Lung (tissue), 12 donors: ENCODE measurements around the gene ASIP. TPM values are rescaled to one million over a fixed set of nuclear protein-coding genes. Genes with fewer than 3 reads are reported as not detected.

Experiments used
- ATAC-seq: fragments of 200-7000 bp; cut with Tn5 transposase; one replicate; pipeline ENCODE4 v1.9.1; 2020; ENCODE audit warnings: moderate number of reproducible peaks; ENCODE audit not compliant: insufficient read depth, low FRiP score
- DNase-seq, 3 donors: peaks; one replicate each; pipeline ENCODE4 v3.0.0-alpha.2; 2013 to 2017
- H3K27ac ChIP-seq, 2 donors: one replicate each; pipeline ENCODE4 v1.5.1; 2013; ENCODE audit warnings: mild to moderate bottlenecking in 2 of 2, moderate library complexity in 2 of 2, control low read depth in 1 of 2, inconsistent platforms in 1 of 2, low read depth in 1 of 2, low read length in 1 of 2
- H3K27me3 ChIP-seq, 3 donors: one replicate each; pipeline ENCODE4 v1.5.1; 2013; ENCODE audit warnings: low read length in 2 of 3; ENCODE audit not compliant: control insufficient read depth in 3 of 3, insufficient read depth in 3 of 3
- H3K36me3 ChIP-seq, 4 donors: one replicate each; pipeline ENCODE4 v1.5.1; 2013; ENCODE audit warnings: low read length in 4 of 4, mild to moderate bottlenecking in 1 of 4, moderate library complexity in 1 of 4; ENCODE audit not compliant: control insufficient read depth in 4 of 4, insufficient read depth in 4 of 4
- H3K4me1 ChIP-seq, 5 donors: one replicate each; pipeline ENCODE4 v1.5.1; 2013; ENCODE audit warnings: low read length in 5 of 5, mild to moderate bottlenecking in 2 of 5, moderate library complexity in 1 of 5; ENCODE audit not compliant: control insufficient read depth in 5 of 5, insufficient read depth in 5 of 5
- H3K4me3 ChIP-seq: one replicate; pipeline ENCODE4 v1.5.1; 2013; ENCODE audit warnings: mild to moderate bottlenecking, control low read depth, moderate library complexity
- H3K9ac ChIP-seq, 2 donors: one replicate each; pipeline ENCODE4 v1.5.1; 2013; ENCODE audit warnings: low read length in 2 of 2, control low read depth in 1 of 2; ENCODE audit not compliant: insufficient read depth in 1 of 2
- H3K9me3 ChIP-seq, 4 donors: one replicate each; pipeline ENCODE4 v1.5.1; 2013; ENCODE audit warnings: low read length in 3 of 4, mild to moderate bottlenecking in 1 of 4, moderate library complexity in 1 of 4; ENCODE audit not compliant: control insufficient read depth in 4 of 4, insufficient read depth in 3 of 4
- CTCF ChIP-seq: IDR thresholded peaks from 2 replicates; pipeline ENCODE4 v1.5.1; 2012; ENCODE audit warnings: mild to moderate bottlenecking; ENCODE audit errors: control extremely low read depth, extremely low read depth
- WGBS, 2 donors: extraction: QIAGEN DNeasy Blood & Tissue Kit; methylation state at CpG; one replicate each; pipeline ENCODE4 v1.1.7; 2013; 5-methylcytosine and 5-hydroxymethylcytosine counted together
- polyA plus RNA-seq, 2 donors: library from polyadenylated mRNA; stranded (reverse); fragments of 200-250 nt; gene quantifications; one replicate each; pipeline ENCODE4 v1.2.1, GENCODE V29; 2013
- total RNA-seq, 2 donors: library from RNA; depleted of rRNA in 1 of 2; stranded (reverse); fragments of >200 nt in 1 of 2; gene quantifications; one replicate each; pipeline ENCODE4 v1.2.1, GENCODE V29; 2014 to 2021
- donor health status: control.
- donor health status: control.
- donor health status: Bipolar disorder and iron deficiency.
- donor health status: healthy.
- donor health status: DM: yes; HTN: yes; CAD: no.

Gene ASIP
- total and polyA plus RNA-seq, 4 donors, result 0.15 to 0.87 TPM; not detected in 2

- WGBS, 2 donors, result 90 to 97% methylated on average over 2 of the region's 2 CpGs
- H3K27me3 ChIP-seq, result no peaks in the 10 kb centered on the region
- peaks cover 0 to 6% (median 2%) of the 10 kb centered on the region in 5 donors for H3K4me1 ChIP-seq
- H3K36me3 ChIP-seq, result peaks cover 0 to 9% (median 4%) of the 10 kb centered on the region in 4 donors
- H3K4me3 ChIP-seq, result no peak overlapping the region
- no peaks in the 10 kb centered on the region for H3K9me3 ChIP-seq
- ATAC-seq (no peak), DNase-seq (no peak)
- H3K27ac ChIP-seq, result no peak overlapping the region
- H3K9ac ChIP-seq, result no peak overlapping the region
- TF ChIP-seq CTCF, result no peak
Measured at GRCh38 chr20:34271956-34272355, 30.7 kb downstream of the ASIP start.

- Histone ChIP-seq H3K9me3 (no peaks in the 10 kb centered on the region), H3K4me1 (peaks cover 0 to 4% (median 0%) of the 10 kb centered on the region in 5 donors), H3K27me3 (no peaks in the 10 kb centered on the region), H3K36me3 (peaks cover 2 to 19% (median 7%) of the 10 kb centered on the region in 4 donors), H3K9ac (no peak overlapping the region), H3K4me3 (no peak overlapping the region), H3K27ac (no peak overlapping the region)
- no peak for ATAC-seq
- no peak for DNase-seq
- no peak for TF ChIP-seq CTCF
- 98 to 100% methylated on average over 7 of the region's 7 CpGs for WGBS, 2 donors
Measured at GRCh38 chr20:34274694-34275093, 33.5 kb downstream of the ASIP start.

GRCh38 chr20:34281177-34281576 is 40.0 kb downstream of the ASIP start:
- DNase-seq, result no peak
- no peaks in the 10 kb centered on the region for H3K9me3 ChIP-seq
- no peak for ATAC-seq
- no peak overlapping the region for H3K9ac ChIP-seq
- no peak for TF ChIP-seq CTCF
- no peak overlapping the region for H3K4me3 ChIP-seq
- H3K4me1 ChIP-seq, result no peaks in the 10 kb centered on the region
- 82 to 91% methylated on average over 3 of the region's 3 CpGs for WGBS, 2 donors
- peaks cover 8 to 48% (median 30%) of the 10 kb centered on the region in 4 donors for H3K36me3 ChIP-seq
- no peaks in the 10 kb centered on the region for H3K27me3 ChIP-seq
- H3K27ac ChIP-seq, result no peak overlapping the region

GRCh38 chr20:34282041-34282440 is 40.8 kb downstream of the ASIP start:
- Histone ChIP-seq H3K36me3 (peaks cover 8 to 50% (median 29%) of the 10 kb centered on the region in 4 donors), H3K4me3 (no peak overlapping the region), H3K9me3 (no peaks in the 10 kb centered on the region), H3K4me1 (no peaks in the 10 kb centered on the region), H3K27ac (no peak overlapping the region), H3K9ac (no peak overlapping the region), H3K27me3 (no peaks in the 10 kb centered on the region)
- ATAC-seq, result no peak
- WGBS, 2 donors, result 76 to 82% methylated on average over 4 of the region's 4 CpGs
- no peak for TF ChIP-seq CTCF
- DNase-seq, result no peak
